GM12892 (cell line): ENCODE measurements around the gene RSAD1.

ENCODE experiments used
- POLR2A ChIP-seq: IDR thresholded peaks from 2 replicates; pipeline ENCODE4 v1.6.1; 2011; ENCODE audit warnings: low read depth, low read length, control low read depth
- TAF1 ChIP-seq: IDR thresholded peaks from 2 replicates; pipeline ENCODE4 v1.6.1; 2011; ENCODE audit warnings: low read depth, mild to moderate bottlenecking, control low read depth, low read length, borderline replicate concordance

DNA sequence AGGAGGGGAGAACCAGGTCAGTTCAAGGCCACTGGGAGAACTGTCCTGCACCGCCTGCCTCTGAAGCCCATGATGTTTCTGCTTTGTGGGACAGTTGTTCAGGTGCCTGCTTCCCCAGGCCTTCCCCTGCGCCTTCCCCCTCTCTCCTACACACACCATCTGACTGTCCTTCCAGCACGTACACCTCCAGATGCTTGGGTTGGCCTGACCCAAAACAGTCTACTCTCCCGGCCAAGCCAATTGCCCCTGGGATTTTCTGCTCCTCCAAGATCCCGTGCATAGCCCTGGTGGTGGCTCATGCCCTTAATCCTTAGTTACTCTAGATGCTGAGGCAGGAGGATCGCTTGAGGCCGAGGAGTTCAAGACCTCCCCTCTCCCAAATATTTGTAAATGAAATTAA, 684 bp upstream of the RSAD1 start:
- no peak for TF ChIP-seq TAF1
- no peak for TF ChIP-seq POLR2A
